Nephron (organoid): ENCODE data around the gene BCL11B.
"Not testable (repeated sequence)": the region's sequence is repeated elsewhere in the genome, so short reads cannot be mapped to it uniquely, and the experiment has no call there.

Experiments used
- H3K27ac Mint-ChIP-seq, 3 experiments: 2 replicates each; pipeline ENCODE4 v1.8.0; 2020; ENCODE audit warnings: mixed read lengths in 3 of 3, mild to moderate bottlenecking in 2 of 3, moderate library complexity in 1 of 3
- H3K27me3 Mint-ChIP-seq: 2 replicates; pipeline ENCODE4 v1.8.0; 2021; ENCODE audit warnings: low read depth, mild to moderate bottlenecking, moderate library complexity, mixed read lengths
- H3K36me3 Mint-ChIP-seq: 2 replicates; pipeline ENCODE4 v1.8.0; 2020; ENCODE audit warnings: low read depth, mixed read lengths
- H3K4me1 Mint-ChIP-seq: 2 replicates; pipeline ENCODE4 v1.8.0; 2020; ENCODE audit warnings: mixed read lengths
- H3K4me3 Mint-ChIP-seq, 3 experiments: 2 replicates each; pipeline ENCODE4 v1.8.0; 2020; ENCODE audit warnings: mild to moderate bottlenecking in 3 of 3, mixed read lengths in 3 of 3, moderate library complexity in 2 of 3
- H3K9me3 Mint-ChIP-seq: 2 replicates; pipeline ENCODE4 v1.8.0; 2020; ENCODE audit warnings: mixed read lengths
- TF ChIP-seq, protein P1 (sequence below), 3 experiments: fragments of 200-600 bp; sonication (generic); IDR thresholded peaks; one replicate each; pipeline ENCODE4 v1.5.0; 2021; ENCODE audit warnings: antibody characterized with exemption in 3 of 3; ENCODE audit not compliant: unreplicated experiment in 3 of 3

The BCL11B gene

DNA sequence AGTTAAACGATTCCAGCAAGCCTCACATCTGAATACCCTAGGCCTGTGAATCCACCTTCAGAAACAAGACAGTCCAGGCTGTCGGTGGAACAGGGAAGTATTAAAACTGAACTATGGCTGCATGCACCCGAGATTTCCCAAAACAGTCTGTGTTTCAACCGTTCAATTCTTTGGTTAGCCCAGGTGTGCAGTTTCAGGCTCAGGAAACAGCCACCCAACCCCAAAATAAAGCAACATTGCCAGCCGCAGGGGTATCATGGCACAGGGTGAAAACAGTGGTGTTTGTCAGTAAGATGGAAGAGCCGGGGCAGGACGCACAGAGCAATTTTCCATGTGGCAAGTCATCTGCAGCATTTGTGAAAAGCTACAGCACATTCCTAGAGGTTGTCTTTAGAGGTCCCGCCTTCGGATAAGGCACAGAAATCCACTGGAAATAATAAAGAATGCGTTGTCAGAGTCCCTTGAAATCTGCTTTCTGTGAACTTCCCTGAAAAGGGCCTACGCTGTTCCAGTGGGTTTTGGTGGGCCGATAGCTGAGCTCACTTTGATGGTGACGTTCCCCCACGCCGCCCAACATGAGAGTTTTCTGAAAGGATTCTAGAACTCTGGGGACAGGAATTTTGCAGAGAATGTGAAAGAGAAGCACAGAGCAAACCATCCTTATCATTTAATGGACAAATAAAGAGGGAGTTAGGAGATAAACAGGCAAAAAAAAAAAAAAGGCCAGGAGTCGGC, 84.9 kb downstream of the BCL11B start:
- H3K27me3 Mint-ChIP-seq, result peaks cover 29% of the 10 kb centered on the region
- TF ChIP-seq, protein P1, sequence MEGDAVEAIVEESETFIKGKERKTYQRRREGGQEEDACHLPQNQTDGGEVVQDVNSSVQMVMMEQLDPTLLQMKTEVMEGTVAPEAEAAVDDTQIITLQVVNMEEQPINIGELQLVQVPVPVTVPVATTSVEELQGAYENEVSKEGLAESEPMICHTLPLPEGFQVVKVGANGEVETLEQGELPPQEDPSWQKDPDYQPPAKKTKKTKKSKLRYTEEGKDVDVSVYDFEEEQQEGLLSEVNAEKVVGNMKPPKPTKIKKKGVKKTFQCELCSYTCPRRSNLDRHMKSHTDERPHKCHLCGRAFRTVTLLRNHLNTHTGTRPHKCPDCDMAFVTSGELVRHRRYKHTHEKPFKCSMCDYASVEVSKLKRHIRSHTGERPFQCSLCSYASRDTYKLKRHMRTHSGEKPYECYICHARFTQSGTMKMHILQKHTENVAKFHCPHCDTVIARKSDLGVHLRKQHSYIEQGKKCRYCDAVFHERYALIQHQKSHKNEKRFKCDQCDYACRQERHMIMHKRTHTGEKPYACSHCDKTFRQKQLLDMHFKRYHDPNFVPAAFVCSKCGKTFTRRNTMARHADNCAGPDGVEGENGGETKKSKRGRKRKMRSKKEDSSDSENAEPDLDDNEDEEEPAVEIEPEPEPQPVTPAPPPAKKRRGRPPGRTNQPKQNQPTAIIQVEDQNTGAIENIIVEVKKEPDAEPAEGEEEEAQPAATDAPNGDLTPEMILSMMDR (IDR thresholded peaks at IDR 0.05; ENCODE audit: unreplicated experiment in 3 of 3), result no peak
- peaks cover 36% of the 10 kb centered on the region for H3K4me1 Mint-ChIP-seq
- H3K9me3 Mint-ChIP-seq, result no peaks in the 10 kb centered on the region
- no peak overlapping the region for H3K4me3 Mint-ChIP-seq
- H3K36me3 Mint-ChIP-seq, result no peaks in the 10 kb centered on the region
- H3K27ac Mint-ChIP-seq, result no peak overlapping the region

DNA sequence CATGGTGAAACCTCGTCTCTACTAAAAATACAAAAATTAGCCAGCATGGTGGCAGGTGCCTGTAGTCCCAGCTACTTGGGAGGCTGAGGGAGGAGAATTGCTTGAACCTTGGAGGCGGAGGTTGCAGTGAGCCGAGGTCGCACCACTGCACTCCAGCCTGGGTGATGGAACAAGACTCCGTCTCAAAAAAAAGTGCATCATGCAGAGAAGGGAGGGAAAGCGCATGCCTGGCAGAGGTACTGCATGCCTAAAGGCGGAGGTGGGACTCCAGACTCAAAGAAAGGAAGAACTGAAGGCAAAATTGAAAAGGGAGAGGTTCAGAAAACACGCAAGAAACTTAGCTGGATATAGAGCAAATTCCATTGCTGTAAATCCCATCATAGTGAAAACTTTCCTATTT, 85.7 kb downstream of the BCL11B start:
- Mint-ChIP-seq H3K27me3 (peaks cover 26% of the 10 kb centered on the region), H3K4me1 (peaks cover 28% of the 10 kb centered on the region)
- H3K27ac Mint-ChIP-seq, H3K36me3 Mint-ChIP-seq, H3K9me3 Mint-ChIP-seq, H3K4me3 Mint-ChIP-seq: not testable (repeated sequence)

DNA sequence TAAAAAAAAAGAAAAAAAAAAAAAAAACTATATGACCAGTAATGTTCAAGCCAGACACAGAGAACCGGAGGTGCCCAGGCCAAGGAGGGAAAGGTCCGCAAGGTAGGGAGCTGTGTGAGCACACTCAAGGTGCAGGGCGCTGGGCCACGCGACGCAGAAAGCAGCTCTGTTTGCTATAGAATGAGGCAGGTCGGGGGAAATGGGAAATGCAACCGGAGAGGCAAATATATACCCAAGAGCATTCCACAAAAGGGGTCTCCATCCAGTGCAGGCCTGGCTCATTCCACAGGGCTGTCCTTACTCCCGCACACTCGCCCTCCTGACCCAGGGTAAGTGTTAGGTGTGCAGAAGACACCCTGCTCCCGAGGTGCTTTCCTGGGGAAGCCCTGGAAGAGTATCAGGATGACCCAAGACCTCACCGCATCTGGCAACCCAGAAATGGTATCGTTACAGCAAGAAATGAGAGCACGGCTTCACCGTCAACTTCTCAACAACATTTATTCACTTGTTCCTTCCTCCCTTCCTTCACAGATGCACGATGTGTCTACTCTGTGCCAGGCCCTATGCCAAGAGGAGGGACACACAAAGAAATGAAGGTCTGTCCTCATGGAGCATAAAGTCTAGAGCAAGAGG, 86.4 kb downstream of the BCL11B start:
- Mint-ChIP-seq H3K36me3 (no peaks in the 10 kb centered on the region), H3K27ac (no peak overlapping the region), H3K4me1 (peaks cover 24% of the 10 kb centered on the region), H3K27me3 (peaks cover 26% of the 10 kb centered on the region), H3K9me3 (no peaks in the 10 kb centered on the region), H3K4me3 (no peak overlapping the region)
- TF ChIP-seq, protein P1 (IDR thresholded peaks at IDR 0.05; ENCODE audit: unreplicated experiment in 3 of 3), result no peak

DNA sequence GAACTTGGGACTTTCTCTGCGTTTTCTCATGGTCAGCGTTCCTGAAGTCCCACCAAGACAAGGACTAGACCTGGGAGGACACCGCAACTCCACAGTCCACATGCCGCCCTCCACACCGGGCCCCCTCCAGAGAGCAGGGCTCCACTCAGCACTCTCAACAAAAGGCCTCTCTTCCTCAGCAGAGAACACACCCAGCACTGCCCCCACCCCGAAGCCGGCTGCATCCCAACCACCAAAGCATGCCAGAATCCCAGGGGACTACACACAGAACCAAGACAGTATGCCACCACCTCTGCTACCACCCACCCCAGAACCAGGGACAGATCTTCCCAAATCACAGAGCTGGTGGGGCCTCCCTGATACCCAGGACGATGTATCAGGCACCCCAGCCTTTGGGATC, 88.3 kb downstream of the BCL11B start:
- Mint-ChIP-seq H3K36me3 (no peaks in the 10 kb centered on the region), H3K4me3 (no peak overlapping the region), H3K27me3 (peaks cover 20% of the 10 kb centered on the region), H3K27ac (no peak overlapping the region), H3K4me1 (peaks cover 22% of the 10 kb centered on the region), H3K9me3 (no peaks in the 10 kb centered on the region)
- TF ChIP-seq, protein P1 (IDR thresholded peaks at IDR 0.05; ENCODE audit: unreplicated experiment in 3 of 3), result no peak

DNA sequence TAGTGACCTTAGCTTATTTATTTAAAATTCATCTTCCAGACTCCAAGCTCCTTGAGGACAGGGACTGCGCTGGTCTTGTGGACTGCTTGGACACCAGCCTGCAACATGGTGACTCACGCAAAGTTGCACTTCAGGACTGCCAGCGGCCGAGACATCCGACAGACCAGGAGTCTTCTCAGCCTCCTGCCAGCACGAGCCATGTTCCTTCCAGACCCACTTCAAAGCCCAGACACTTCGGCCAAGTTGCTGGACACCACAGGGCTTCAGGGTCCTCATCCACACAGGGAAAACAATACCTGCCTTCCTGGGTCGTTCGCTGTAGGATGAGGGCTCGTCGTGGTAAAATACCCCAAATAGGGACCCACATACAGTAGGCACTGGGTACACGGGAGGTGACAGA, 88.7 kb downstream of the BCL11B start:
- H3K36me3 Mint-ChIP-seq, result no peaks in the 10 kb centered on the region
- H3K4me3 Mint-ChIP-seq, result no peak overlapping the region
- TF ChIP-seq, protein P1 (IDR thresholded peaks at IDR 0.05; ENCODE audit: unreplicated experiment in 3 of 3), result no peak
- H3K27me3 Mint-ChIP-seq, result peaks cover 20% of the 10 kb centered on the region
- no peak overlapping the region for H3K27ac Mint-ChIP-seq
- no peaks in the 10 kb centered on the region for H3K9me3 Mint-ChIP-seq
- H3K4me1 Mint-ChIP-seq, result peaks cover 26% of the 10 kb centered on the region

DNA sequence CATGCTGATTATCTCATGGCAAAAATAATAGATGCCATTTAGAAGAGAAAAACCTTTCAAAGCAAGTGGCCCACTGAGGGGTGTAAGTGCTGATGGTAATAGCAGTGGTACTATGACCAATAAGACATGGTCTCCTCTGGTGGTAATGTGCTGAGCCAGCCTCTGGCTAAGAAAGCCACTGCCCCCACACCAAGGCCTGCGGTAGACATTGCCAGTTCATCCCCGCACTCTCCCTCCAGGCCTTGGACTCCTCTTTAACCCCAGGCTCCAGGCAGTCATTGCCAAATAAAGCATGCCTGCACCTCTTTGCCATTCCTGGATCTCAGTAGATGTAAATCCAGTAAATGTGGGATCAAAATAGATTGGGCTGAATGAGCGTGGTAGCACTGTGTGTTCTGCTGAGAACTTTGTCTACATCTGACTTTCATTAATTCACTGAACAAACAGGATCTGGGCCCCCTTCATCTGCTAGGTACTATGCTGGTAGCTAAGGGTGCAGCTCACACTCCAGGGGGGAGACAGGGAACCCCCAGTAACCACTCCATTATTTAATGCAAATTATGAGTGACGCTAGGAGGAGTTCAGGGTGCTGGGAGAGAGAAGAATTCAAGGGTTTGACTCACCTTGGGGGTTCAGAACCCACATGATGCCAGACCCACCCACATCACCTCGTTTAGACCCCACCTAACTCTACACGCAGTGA, 89.3 kb downstream of the BCL11B start:
- TF ChIP-seq, protein P1 (IDR thresholded peaks at IDR 0.05; ENCODE audit: unreplicated experiment in 3 of 3), result no peak
- H3K27ac Mint-ChIP-seq, result no peak overlapping the region
- peaks cover 16% of the 10 kb centered on the region for H3K27me3 Mint-ChIP-seq
- H3K4me3 Mint-ChIP-seq, result no peak overlapping the region
- H3K4me1 Mint-ChIP-seq, result peaks cover 25% of the 10 kb centered on the region
- H3K36me3 Mint-ChIP-seq, result no peaks in the 10 kb centered on the region
- H3K9me3 Mint-ChIP-seq, result no peaks in the 10 kb centered on the region
